ENCODE measurements around the gene EIF3M.
A peak's percentile ranks its signal among the peaks of the same experiment; 100 is the strongest.

The EIF3M gene

GRCh38 chr11:32583459-32584271 is at the start of gene EIF3M:
Gene EIF3M, plus strand, starts transcription at chr11:32583831. Its CDS starts 57 bp downstream, at chr11:32583888.
- peak; percentile 86 to 88 for DNase-seq (ENCODE audit: low read depth in 2 of 2, low spot score in 1 of 2)

GRCh38 chr11:32538804-32539203 is 44.8 kb upstream of the EIF3M start:
- DNase-seq (ENCODE audit: low read depth in 2 of 2, low spot score in 1 of 2), result no peak

GRCh38 chr11:32549611-32550187 is 33.9 kb upstream of the EIF3M start:
- DNase-seq (ENCODE audit: low read depth in 2 of 2, low spot score in 1 of 2), result no peak

- no peak for DNase-seq (ENCODE audit: low read depth in 2 of 2, low spot score in 1 of 2)
Measured at GRCh38 chr11:32550207-32550606, 33.4 kb upstream of the EIF3M start.

- no peak for DNase-seq (ENCODE audit: low read depth in 2 of 2, low spot score in 1 of 2)
Measured at GRCh38 chr11:32555091-32555490, 28.5 kb upstream of the EIF3M start.

- no peak for DNase-seq (ENCODE audit: low read depth in 2 of 2, low spot score in 1 of 2)
Measured at GRCh38 chr11:32555895-32556294, 27.7 kb upstream of the EIF3M start.

GRCh38 chr11:32561835-32562234 is 21.8 kb upstream of the EIF3M start:
- DNase-seq (ENCODE audit: low read depth in 2 of 2, low spot score in 1 of 2), result no peak

GRCh38 chr11:32562839-32563599 is 20.6 kb upstream of the EIF3M start:
- DNase-seq (ENCODE audit: low read depth in 2 of 2, low spot score in 1 of 2), result no peak

- no peak for DNase-seq (ENCODE audit: low read depth in 2 of 2, low spot score in 1 of 2)
Measured at GRCh38 chr11:32563600-32563959, 20.1 kb upstream of the EIF3M start.

- no peak for DNase-seq (ENCODE audit: low read depth in 2 of 2, low spot score in 1 of 2)
Measured at GRCh38 chr11:32566517-32566916, 17.1 kb upstream of the EIF3M start.

- no peak for DNase-seq (ENCODE audit: low read depth in 2 of 2, low spot score in 1 of 2)
Measured at GRCh38 chr11:32567154-32567553, 16.5 kb upstream of the EIF3M start.

GRCh38 chr11:32569313-32569881 is 14.2 kb upstream of the EIF3M start:
- no peak for DNase-seq (ENCODE audit: low read depth in 2 of 2, low spot score in 1 of 2)

GRCh38 chr11:32571039-32571438 is 12.6 kb upstream of the EIF3M start:
- DNase-seq (ENCODE audit: low read depth in 2 of 2, low spot score in 1 of 2), result no peak

GRCh38 chr11:32573228-32573627 is 10.4 kb upstream of the EIF3M start:
- no peak for DNase-seq (ENCODE audit: low read depth in 2 of 2, low spot score in 1 of 2)

- DNase-seq (ENCODE audit: low read depth in 2 of 2, low spot score in 1 of 2), result no peak
Measured at GRCh38 chr11:32574421-32574820, 9.2 kb upstream of the EIF3M start.

- DNase-seq (ENCODE audit: low read depth in 2 of 2, low spot score in 1 of 2), result no peak
Measured at GRCh38 chr11:32575070-32575469, 8.6 kb upstream of the EIF3M start.

GRCh38 chr11:32576456-32576855 is 7.2 kb upstream of the EIF3M start:
- DNase-seq (ENCODE audit: low read depth in 2 of 2, low spot score in 1 of 2), result no peak

GRCh38 chr11:32580967-32581366 is 2.7 kb upstream of the EIF3M start:
- DNase-seq (ENCODE audit: low read depth in 2 of 2, low spot score in 1 of 2), result no peak

- no peak for DNase-seq (ENCODE audit: low read depth in 2 of 2, low spot score in 1 of 2)
Measured at GRCh38 chr11:32581556-32581955, 2.1 kb upstream of the EIF3M start.

GRCh38 chr11:32584921-32585320 is 1.3 kb downstream of the EIF3M start:
- DNase-seq (ENCODE audit: low read depth in 2 of 2, low spot score in 1 of 2), result no peak

GRCh38 chr11:32586576-32587190 is 3.1 kb downstream of the EIF3M start:
- DNase-seq (ENCODE audit: low read depth in 2 of 2, low spot score in 1 of 2), result no peak

Data from stimulated activated CD8-positive, alpha-beta memory T cell treated with anti-CD3 and anti-CD28 coated beads, Interleukin-4, amount 100 ng/mL, for 4 hours (primary cell).